Choroid plexus epithelial cell (primary cell): ENCODE data around the gene THPO.

Experiments
- DNase-seq: peaks from one replicate; pipeline ENCODE4 v3.0.0-alpha.2; 2010; ENCODE audit warnings: low read depth
- H3K4me3 ChIP-seq: 2 replicates; pipeline ENCODE4 v1.5.1; 2011; ENCODE audit warnings: low read depth, mild to moderate bottlenecking, control low read depth, low read length, moderate library complexity
- CTCF ChIP-seq: conservative IDR thresholded peaks from 2 replicates; pipeline ENCODE4 v1.5.1; 2011; ENCODE audit warnings: low read depth, mild to moderate bottlenecking, control low read depth, inconsistent platforms, low read length, moderate library complexity

THPO gene

GRCh38 chr3:184391266-184391665 lies 13.3 kb upstream of the THPO start:
- no peak for DNase-seq
- TF ChIP-seq CTCF, result no peak
- no peak overlapping the region for H3K4me3 ChIP-seq

GRCh38 chr3:184389935-184390528 lies 12.0 kb upstream of the THPO start:
- no peak for DNase-seq
- no peak for TF ChIP-seq CTCF
- H3K4me3 ChIP-seq, result no peak overlapping the region

GRCh38 chr3:184389384-184389783 lies 11.4 kb upstream of the THPO start:
- H3K4me3 ChIP-seq, result no peak overlapping the region
- no peak for TF ChIP-seq CTCF
- DNase-seq, result no peak

- no peak for TF ChIP-seq CTCF
These were observed 10.9 kb upstream of the THPO start for GRCh38 chr3:184388936-184389230.

GRCh38 chr3:184388164-184388935 lies 10.3 kb upstream of the THPO start:
- no peak overlapping the region for H3K4me3 ChIP-seq
- DNase-seq, result no peak
- no peak for TF ChIP-seq CTCF

More at GRCh38 chr3:184388936-184389230, 10.9 kb upstream of the THPO start:
- no peak for DNase-seq
- H3K4me3 ChIP-seq, result no peak overlapping the region

- TF ChIP-seq CTCF, result no peak
- H3K4me3 ChIP-seq, result no peak overlapping the region
- no peak for DNase-seq
These were observed 9.2 kb upstream of the THPO start for GRCh38 chr3:184387174-184387714.
